Right cardiac atrium (tissue), 5 donors: ENCODE data around the gene GIMAP5. TPM values are rescaled to one million over a fixed set of nuclear protein-coding genes. Genes with fewer than 3 reads are reported as not detected.
A peak's percentile ranks its signal among the peaks of the same experiment; 100 is the strongest.

Experiments used
- ATAC-seq, 2 donors: fragments of 200-7000 bp; cut with Tn5 transposase; one replicate each; pipeline versions ENCODE4 v1.8.0 to v1.9.1; 2020; ENCODE audit warnings: moderate library complexity in 2 of 2, mild to moderate bottlenecking in 1 of 2
- DNase-seq, 3 donors: peaks; one replicate each; pipeline ENCODE4 v3.0.0-alpha.2; 2020
- H3K27ac ChIP-seq: one replicate; pipeline ENCODE4 v1.5.1; 2013; ENCODE audit warnings: mild to moderate bottlenecking, low read length, control low read depth, moderate library complexity
- H3K27me3 ChIP-seq: one replicate; pipeline ENCODE4 v1.6.1; 2013; ENCODE audit not compliant: control insufficient read depth, insufficient read depth
- H3K4me1 ChIP-seq: one replicate; pipeline ENCODE4 v1.6.1; 2013; ENCODE audit warnings: low read length; ENCODE audit not compliant: control insufficient read depth, insufficient read depth
- H3K4me3 ChIP-seq: one replicate; pipeline ENCODE4 v1.5.1; 2013; ENCODE audit warnings: low read length, control low read depth
- H3K9me3 ChIP-seq: one replicate; pipeline ENCODE4 v1.6.1; 2013; ENCODE audit warnings: low read length; ENCODE audit not compliant: control insufficient read depth
- WGBS: extraction: QIAGEN DNeasy Blood & Tissue Kit; methylation state at CpG from one replicate; pipeline ENCODE4 v1.1.7; 2013; 5-methylcytosine and 5-hydroxymethylcytosine counted together
- intact Hi-C, 4 donors: fragments of 100-400 bp; cut with DNase I; formaldehyde crosslinking; loops; one replicate each; pipeline versions ENCODE4 v1.11.0 to v1.14.0; 2022 to 2023
- long read RNA-seq, 4 donors: library from polyadenylated mRNA; unstranded; transcript quantifications; one replicate each; pipeline ENCODE4 v2.0.0, GENCODE V29; 2020 to 2021
- polyA plus RNA-seq: library from polyadenylated mRNA; stranded (reverse); fragments of 200-250 nt; gene quantifications from one replicate; pipeline ENCODE4 v1.2.3, GENCODE V29; 2013
- total RNA-seq, 4 donors: library from RNA; stranded (reverse); fragmentation: NEBNext Ultra II Directional; extraction: Animal tissue kit (Norgen Biotek cat#: 25700); gene quantifications; one replicate each; pipeline ENCODE4 v1.2.1, GENCODE V29; 2021
- donor health status: healthy with polysubstance abuse.
- donor health status: DM: no; HTN: yes; CAD: no.
- donor health status: DM: no; HTN: no; CAD: no.
- donor health status: DM: no; HTN: yes; CAD: no; lungs with severe emphysema.
- donor health status: DM: yes; HTN: yes; CAD: no.

GIMAP5 gene
- total RNA-seq = 10 to 100 TPM in 3 of 4 donors, 1 to 10 TPM in 1; 9.3 to 24.2 (median 11.1) TPM
- polyA plus RNA-seq = 22.3 TPM
- long read RNA-seq, donor 1, transcript GIMAP5-201 (3 exons, 2,291 nt) = major isoform, 28 of 34 reads
- long read RNA-seq, donor 1, partial matches to known transcripts = 0 of 34 reads
- long read RNA-seq, donor 1, other reads (novel, unspliced or antisense) = 5 of 34 reads
- long read RNA-seq, donor 2, full-length matches to known transcripts = 7 of 10 reads
- long read RNA-seq, donor 2, partial matches to known transcripts = 0 of 10 reads
- long read RNA-seq, donor 2, other reads (novel, unspliced or antisense) = 3 of 10 reads
- long read RNA-seq, donor 3, full-length matches to known transcripts = 115 of 130 reads
- long read RNA-seq, donor 3, partial matches to known transcripts = 4 of 130 reads
- long read RNA-seq, donor 3, other reads (novel, unspliced or antisense) = 11 of 130 reads
- long read RNA-seq, donor 4, transcript GIMAP5-201 (3 exons, 2,291 nt) = major isoform, 9 of 14 reads
- long read RNA-seq, donor 4, partial matches to known transcripts = 0 of 14 reads
- long read RNA-seq, donor 4, other reads (novel, unspliced or antisense) = 5 of 14 reads

DNA sequence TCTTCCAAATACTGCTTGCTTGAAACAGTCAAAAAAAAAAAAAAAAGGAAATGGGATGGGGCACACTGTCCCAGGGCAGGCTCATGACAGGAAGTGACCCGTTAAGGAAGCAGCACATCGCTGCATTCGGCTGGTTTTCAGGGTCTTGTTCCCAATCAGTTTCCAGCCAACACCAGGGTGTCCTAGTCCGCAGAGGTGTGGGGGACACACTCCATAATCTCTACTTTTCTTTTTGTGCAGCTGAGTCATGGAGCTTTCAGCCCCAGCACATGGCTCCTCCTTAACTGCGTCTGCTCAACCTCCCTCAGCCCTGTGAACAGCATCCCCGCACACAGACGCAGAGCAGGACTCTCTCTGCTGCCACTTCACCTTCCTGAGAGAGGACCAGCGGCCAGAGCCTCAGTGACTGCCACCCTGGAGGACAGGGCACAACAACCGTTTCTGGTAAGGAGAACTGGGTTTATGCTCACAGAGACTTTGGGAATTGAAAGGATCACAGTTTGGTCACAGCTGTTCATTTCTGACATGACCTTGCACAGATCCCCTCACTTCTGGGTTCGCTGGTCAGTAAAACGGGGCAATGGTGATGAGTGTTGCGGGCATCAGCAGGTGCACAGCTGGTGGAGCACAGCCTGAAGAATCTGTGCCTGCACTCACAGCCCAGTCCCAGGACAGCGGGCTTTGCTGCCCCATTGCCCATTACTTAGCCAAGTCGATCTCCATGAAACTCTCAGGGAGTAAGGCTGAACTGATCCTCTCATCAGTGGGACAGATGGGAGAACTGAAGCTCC is at the start of gene GIMAP5:
TSS of gene GIMAP5 (plus strand) at position 154 of the 791 bp plus-strand sequence. CDS start 3,467 bp downstream, outside the sequence.
- peak within 1 kb of the TSS; percentile 50 for H3K4me3 ChIP-seq
- peak within 1 kb of the TSS; percentile 54 for H3K27ac ChIP-seq
- 23% methylated on average over 14 of the region's 14 CpGs for WGBS
- no peaks in the 10 kb centered on the region for H3K27me3 ChIP-seq
- H3K9me3 ChIP-seq = no peaks in the 10 kb centered on the region
- H3K4me1 ChIP-seq = peaks cover 4% of the 10 kb centered on the region
- intact Hi-C loops = loop anchor here in 1 of 4 donors (2.0 to 5.0 kb wide), 2 partner anchors 61 to 105 kb away; partner anchors contain the start of gene GIMAP6
- ATAC-seq (peak; percentile 73 to 81), DNase-seq (peak in 1 of 3 donors; percentile 65)

DNA sequence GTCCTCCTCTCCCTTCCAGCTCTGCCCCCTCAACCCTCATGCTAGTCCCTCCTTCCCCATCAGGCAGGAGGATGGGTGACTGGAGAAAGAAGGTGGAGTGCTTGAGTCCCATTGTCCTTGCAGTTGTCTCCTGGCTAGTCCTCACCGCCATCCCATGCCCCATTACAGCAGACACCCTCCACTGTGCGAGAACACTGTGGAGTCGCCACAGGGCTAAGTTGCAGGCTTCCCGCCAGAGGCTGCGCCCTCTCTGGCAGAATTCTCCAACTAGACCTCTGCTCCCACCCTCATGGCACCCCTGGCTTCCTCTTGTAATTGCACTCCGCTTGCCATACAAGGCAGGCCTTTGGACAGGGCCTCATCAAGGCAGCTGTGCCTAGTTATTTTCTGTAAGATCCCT is 48.6 kb upstream of the GIMAP5 start:
- no peaks in the 10 kb centered on the region for H3K27me3 ChIP-seq
- peaks cover 3% of the 10 kb centered on the region for H3K4me1 ChIP-seq
- no peaks in the 10 kb centered on the region for H3K9me3 ChIP-seq
- DNase-seq (peak in 1 of 3 donors; percentile 42), ATAC-seq (no peak)
- 96% methylated on average over 6 of the region's 6 CpGs for WGBS
- intact Hi-C loops = no loop called here
- no peak overlapping the region for H3K4me3 ChIP-seq
- no peak overlapping the region for H3K27ac ChIP-seq

DNA sequence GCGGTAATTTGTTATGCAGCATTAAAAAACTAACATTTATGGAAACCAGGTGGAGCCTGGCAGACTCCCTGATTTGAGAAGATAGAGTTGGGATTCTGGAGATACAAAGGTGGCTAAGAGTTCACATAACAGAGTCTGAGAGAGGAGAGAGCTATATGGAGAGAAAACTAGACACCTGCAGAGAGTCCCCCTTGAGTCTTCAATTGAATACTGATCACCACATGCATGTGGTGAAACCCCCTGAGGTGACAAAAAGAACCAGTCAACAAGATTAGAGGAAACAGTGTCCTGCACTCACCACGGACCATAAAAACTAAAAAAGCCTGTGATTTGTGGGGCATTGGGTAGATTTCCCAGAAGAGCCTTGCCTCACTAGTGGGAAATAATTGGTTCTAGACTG is 41.6 kb upstream of the GIMAP5 start:
- WGBS = 58% methylated on average over 2 of the region's 2 CpGs
- no peak overlapping the region for H3K4me3 ChIP-seq
- no peaks in the 10 kb centered on the region for H3K9me3 ChIP-seq
- H3K27ac ChIP-seq = no peak overlapping the region
- intact Hi-C loops = no loop called here
- DNase-seq = no peak
- no peaks in the 10 kb centered on the region for H3K4me1 ChIP-seq
- no peaks in the 10 kb centered on the region for H3K27me3 ChIP-seq
- no peak for ATAC-seq

- no peak overlapping the region for H3K4me3 ChIP-seq
- DNase-seq (no peak), ATAC-seq (no peak)
- H3K27me3 ChIP-seq = no peaks in the 10 kb centered on the region
- WGBS = 81% methylated on average over 1 of the region's 1 CpG
- no peak overlapping the region for H3K27ac ChIP-seq
- peaks cover 3% of the 10 kb centered on the region for H3K9me3 ChIP-seq
- intact Hi-C loops = no loop called here
- H3K4me1 ChIP-seq = no peaks in the 10 kb centered on the region
These were observed 34.0 kb upstream of the GIMAP5 start for GRCh38 chr7:150703209-150703608.

- Histone ChIP-seq H3K27me3 (no peaks in the 10 kb centered on the region), H3K4me1 (no peaks in the 10 kb centered on the region), H3K27ac (peak overlapping the region; percentile 75), H3K4me3 (peak overlapping the region; percentile 86), H3K9me3 (no peaks in the 10 kb centered on the region)
- ATAC-seq (peak in 1 of 2 donors; percentile 9), DNase-seq (no peak)
- intact Hi-C loops = no loop called here
- WGBS = 74% methylated on average over 4 of the region's 4 CpGs
These were observed 21.9 kb upstream of the GIMAP5 start for GRCh38 chr7:150715293-150715692.

GRCh38 chr7:150715738-150716137 is 21.5 kb upstream of the GIMAP5 start:
- WGBS = 46% methylated on average over 4 of the region's 4 CpGs
- no peaks in the 10 kb centered on the region for H3K27me3 ChIP-seq
- H3K9me3 ChIP-seq = no peaks in the 10 kb centered on the region
- peak overlapping the region; percentile 75 for H3K27ac ChIP-seq
- intact Hi-C loops = no loop called here
- no peaks in the 10 kb centered on the region for H3K4me1 ChIP-seq
- DNase-seq = no peak
- H3K4me3 ChIP-seq = peak overlapping the region; percentile 86
- no peak for ATAC-seq

GRCh38 chr7:150716368-150716767 is 20.9 kb upstream of the GIMAP5 start, which contains the start of gene GIMAP1:
TSS of gene GIMAP1 (plus strand) at chr7:150716613. CDS start at chr7:150719048, 2,435 bp downstream.
- no peaks in the 10 kb centered on the region for H3K4me1 ChIP-seq
- no peaks in the 10 kb centered on the region for H3K9me3 ChIP-seq
- ATAC-seq = peak; percentile 87 to 95
- intact Hi-C loops = no loop called here
- WGBS = 40% methylated on average over 5 of the region's 5 CpGs
- DNase-seq = peak; percentile 55 to 68 (median 66)
- peak within 1 kb of the TSS; percentile 86 for H3K4me3 ChIP-seq
- H3K27me3 ChIP-seq = no peaks in the 10 kb centered on the region
- H3K27ac ChIP-seq = peak within 1 kb of the TSS; percentile 91

GRCh38 chr7:150716939-150717338 is 20.3 kb upstream of the GIMAP5 start:
- intact Hi-C loops = no loop called here
- Histone ChIP-seq H3K4me3 (peak overlapping the region; percentile 86), H3K9me3 (no peaks in the 10 kb centered on the region), H3K4me1 (no peaks in the 10 kb centered on the region), H3K27me3 (no peaks in the 10 kb centered on the region), H3K27ac (peak overlapping the region; percentile 91)
- 56% methylated on average over 4 of the region's 4 CpGs for whole genome bisulfite sequencing
- ATAC-seq (no peak), DNase-seq (no peak)

DNA sequence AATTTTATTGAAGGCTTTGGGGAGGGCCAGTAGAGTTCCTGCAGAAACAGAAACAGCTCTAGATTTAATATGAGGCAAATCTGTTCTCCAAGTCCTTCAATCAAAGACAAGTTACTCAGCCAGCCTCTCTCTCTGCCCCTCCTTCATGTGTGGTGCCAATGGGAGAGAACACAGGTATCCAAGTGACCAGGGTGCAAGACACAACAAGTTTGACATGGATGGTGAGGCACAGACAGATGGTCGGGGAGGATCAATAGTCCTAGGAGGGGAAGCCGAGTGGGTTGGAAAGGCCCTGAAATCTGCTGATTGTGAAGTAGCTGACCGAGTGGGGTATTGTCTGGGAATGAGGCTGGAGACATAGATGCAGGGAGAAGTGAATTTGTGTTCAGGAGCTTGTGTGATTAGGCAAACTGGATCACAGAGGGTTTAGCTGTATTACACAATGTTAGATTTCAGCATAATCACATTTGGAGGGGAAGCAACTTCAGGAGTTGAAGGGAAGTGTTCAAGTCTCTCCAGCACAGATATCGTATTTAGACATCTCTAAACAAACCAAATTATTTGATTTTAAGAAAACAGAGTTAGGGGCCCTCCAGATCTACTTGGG is 19.3 kb upstream of the GIMAP5 start:
- Histone ChIP-seq H3K27ac (peak overlapping the region; percentile 95), H3K4me1 (no peaks in the 10 kb centered on the region), H3K9me3 (no peaks in the 10 kb centered on the region), H3K27me3 (no peaks in the 10 kb centered on the region), H3K4me3 (peak overlapping the region; percentile 86)
- intact Hi-C loops = no loop called here
- DNase-seq (no peak), ATAC-seq (peak in 1 of 2 donors; percentile 14)
- 57% methylated on average over 4 of the region's 4 CpGs for WGBS

GRCh38 chr7:150719436-150719835 is 17.8 kb upstream of the GIMAP5 start:
- intact Hi-C loops = no loop called here
- Histone ChIP-seq H3K4me3 (no peak overlapping the region), H3K4me1 (no peaks in the 10 kb centered on the region), H3K9me3 (no peaks in the 10 kb centered on the region), H3K27me3 (no peaks in the 10 kb centered on the region), H3K27ac (no peak overlapping the region)
- no peak for DNase-seq
- WGBS = 74% methylated on average over 4 of the region's 4 CpGs
- no peak for ATAC-seq
